Umbilical cord (tissue), 2 donors: Measurements from ENCODE around the gene GNB5. TPM values are rescaled to one million over a fixed set of nuclear protein-coding genes. Genes with fewer than 3 reads are reported as not detected.
"Not testable (repeated sequence)": the region's sequence is repeated elsewhere in the genome, so short reads cannot be mapped to it uniquely, and the experiment has no call there.

ENCODE experiments used
- DNase-seq: peaks from one replicate; pipeline ENCODE4 v3.0.0-alpha.2; 2015; ENCODE audit warnings: low spot score
- total RNA-seq: library from RNA; depleted of rRNA; stranded (reverse); fragments of >200 nt; gene quantifications from one replicate; pipeline ENCODE4 v1.2.3, GENCODE V29; 2014; ENCODE audit warnings: low replicate concordance; ENCODE audit not compliant: insufficient read depth

GNB5 gene
- total RNA-seq, 1 donor from 2014 or later, result 20.9 TPM

- DNase-seq, result no peak
Observed at GRCh38 chr15:52113708-52114107, 77.5 kb downstream of the GNB5 start.

- DNase-seq, result no peak
Observed at GRCh38 chr15:52113235-52113634, 78.0 kb downstream of the GNB5 start.

GRCh38 chr15:52112203-52112750 is 78.9 kb downstream of the GNB5 start:
- no peak for DNase-seq

- no peak for DNase-seq
Observed at GRCh38 chr15:52111517-52112202, 79.5 kb downstream of the GNB5 start.

GRCh38 chr15:52109559-52110451 is 81.4 kb downstream of the GNB5 start:
- DNase-seq, result no peak

GRCh38 chr15:52107238-52107637 is 84.0 kb downstream of the GNB5 start:
- DNase-seq, result no peak

GRCh38 chr15:52106641-52107040 is 84.6 kb downstream of the GNB5 start:
- DNase-seq, result no peak

GRCh38 chr15:52105846-52106245 is 85.3 kb downstream of the GNB5 start:
- DNase-seq, result no peak

GRCh38 chr15:52104532-52105004 is 86.6 kb downstream of the GNB5 start:
- no peak for DNase-seq

- DNase-seq, result peak; percentile 87
Observed at GRCh38 chr15:52103217-52104207, 87.7 kb downstream of the GNB5 start.

- DNase-seq, result peak; percentile 9
Observed at GRCh38 chr15:52102463-52102862, 88.7 kb downstream of the GNB5 start.

GRCh38 chr15:52101542-52102323 is 89.5 kb downstream of the GNB5 start:
- no peak for DNase-seq

GRCh38 chr15:52100807-52101442 is 90.3 kb downstream of the GNB5 start:
- DNase-seq, result peak; percentile 81

- DNase-seq, result no peak
Observed at GRCh38 chr15:52099651-52100272, 91.4 kb downstream of the GNB5 start.

GRCh38 chr15:52098323-52098722 is 92.9 kb downstream of the GNB5 start:
- DNase-seq, result peak; percentile 39

- DNase-seq, result no peak
Observed at GRCh38 chr15:52097180-52097579, 94.0 kb downstream of the GNB5 start.

- DNase-seq, result not testable (repeated sequence)
Observed at GRCh38 chr15:52096536-52096935, 94.7 kb downstream of the GNB5 start.

GRCh38 chr15:52095597-52096262 is 95.5 kb downstream of the GNB5 start:
- peak; percentile 89 for DNase-seq
